Osteoblast (primary cell): ENCODE measurements around the gene ZBTB44. TPM values are rescaled to one million over a fixed set of nuclear protein-coding genes. Genes with fewer than 3 reads are reported as not detected.

Experiments
- DNase-seq: peaks from one replicate; pipeline ENCODE4 v3.0.0; 2011; ENCODE audit warnings: low spot score, mixed read lengths; ENCODE audit not compliant: insufficient read length; ENCODE audit errors: missing footprints
- H2AFZ ChIP-seq: 2 replicates; pipeline ENCODE4 v1.6.0; 2011; ENCODE audit warnings: mild to moderate bottlenecking, low read length
- H3K27ac ChIP-seq: 2 replicates; pipeline ENCODE4 v1.5.1; 2011; ENCODE audit warnings: mild to moderate bottlenecking, low read depth, low read length, moderate library complexity
- H3K27me3 ChIP-seq: 2 replicates; pipeline ENCODE4 v1.6.0; 2012; ENCODE audit warnings: mild to moderate bottlenecking, control low read depth, inconsistent platforms, low read length, moderate library complexity; ENCODE audit not compliant: insufficient read depth
- H3K36me3 ChIP-seq: 2 replicates; pipeline ENCODE4 v1.5.1; 2011; ENCODE audit warnings: mild to moderate bottlenecking, low read length, control low read depth, moderate library complexity; ENCODE audit not compliant: insufficient read depth
- H3K4me1 ChIP-seq: 2 replicates; pipeline ENCODE4 v1.5.1; 2011; ENCODE audit warnings: mild to moderate bottlenecking, low read length, control low read depth, moderate library complexity; ENCODE audit not compliant: insufficient read depth
- H3K4me2 ChIP-seq: 2 replicates; pipeline ENCODE4 v1.6.0; 2011; ENCODE audit warnings: mild to moderate bottlenecking, low read length; ENCODE audit not compliant: insufficient read depth
- H3K4me3 ChIP-seq: fragments of 200-600 bp; sonication (generic); 3 replicates; pipeline ENCODE4 v1.5.1; 2012; ENCODE audit warnings: mild to moderate bottlenecking, low read length, inconsistent platforms; ENCODE audit not compliant: insufficient read depth
- H3K79me2 ChIP-seq: 2 replicates; pipeline ENCODE4 v1.6.0; 2012; ENCODE audit warnings: mild to moderate bottlenecking, low read length, control low read depth, inconsistent platforms; ENCODE audit not compliant: insufficient read depth
- H3K9me3 ChIP-seq: 2 replicates; pipeline ENCODE4 v1.5.1; 2011; ENCODE audit warnings: low read depth, low read length, control low read depth
- H4K20me1 ChIP-seq: 2 replicates; pipeline ENCODE4 v1.6.0; 2012; ENCODE audit warnings: mild to moderate bottlenecking, low read length, control low read depth; ENCODE audit not compliant: insufficient read depth
- total RNA-seq: library from RNA; depleted of rRNA; stranded (reverse); fragments of >200 nt; gene quantifications from 2 replicates; pipeline ENCODE4 v1.2.3, GENCODE V29; 2012
- TF ChIP-seq, protein P1 (sequence below): IDR thresholded peaks from 2 replicates; pipeline ENCODE4 v1.5.1; 2011; ENCODE audit warnings: mild to moderate bottlenecking, low read depth, low read length, moderate library complexity; ENCODE audit errors: extremely low read depth

Gene ZBTB44
- total RNA-seq, 1 donor, result 50.3 TPM

DNA sequence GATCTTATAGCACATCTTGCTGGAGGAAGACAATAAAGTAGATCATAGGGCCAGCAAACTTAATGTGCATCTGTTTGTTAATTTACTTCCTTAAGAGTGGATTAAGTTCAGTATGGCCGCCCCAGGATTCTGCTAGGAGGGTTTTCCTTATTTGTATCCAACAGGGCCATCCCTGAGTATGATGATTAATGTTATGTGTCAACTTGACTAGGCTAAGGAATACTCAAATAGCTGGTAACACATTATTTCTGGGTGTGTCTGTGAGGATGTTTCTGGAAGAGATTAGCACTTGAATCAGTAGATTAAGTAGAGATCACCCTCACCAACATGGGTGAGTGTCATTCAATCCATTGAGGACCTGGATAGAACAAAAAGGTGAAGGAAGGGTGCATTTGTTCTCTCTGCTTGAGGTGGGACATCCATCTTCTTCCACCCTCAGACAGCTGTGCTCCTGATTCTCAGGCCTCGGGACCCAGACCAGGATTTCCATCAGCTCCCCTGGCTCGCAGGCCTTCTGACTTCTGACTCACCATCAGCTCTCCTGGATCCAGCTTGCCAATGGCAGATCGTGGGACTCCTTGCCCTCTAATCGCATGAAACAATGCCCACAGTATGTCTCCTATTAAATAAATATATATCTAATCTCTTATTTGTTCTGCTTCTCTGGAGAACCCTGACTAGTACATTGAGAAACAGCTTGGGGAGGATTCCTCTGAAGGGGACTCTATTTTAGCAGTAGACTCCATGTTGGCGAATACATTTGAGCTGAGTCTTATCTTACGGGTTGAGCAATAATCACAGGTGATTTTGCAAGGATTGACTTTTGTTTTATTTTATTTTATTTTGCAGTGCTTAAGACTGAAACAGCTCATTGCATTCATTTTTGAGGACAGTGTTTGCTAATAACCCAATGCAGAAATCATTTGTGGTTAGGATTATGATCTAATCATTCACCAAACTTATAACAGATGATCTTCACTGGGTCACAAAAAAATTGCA is 9.0 kb upstream of the ZBTB44 start:
- no peak overlapping the region for H3K27ac ChIP-seq
- no peak overlapping the region for H2AFZ ChIP-seq
- H3K27me3 ChIP-seq, result no peaks in the 10 kb centered on the region
- DNase-seq, result no peak
- peaks cover 6% of the 10 kb centered on the region for H3K4me1 ChIP-seq
- H3K9me3 ChIP-seq, result peaks cover 11% of the 10 kb centered on the region
- no peaks in the 10 kb centered on the region for H3K36me3 ChIP-seq
- H3K4me2 ChIP-seq, result no peak overlapping the region
- no peaks in the 10 kb centered on the region for H3K79me2 ChIP-seq
- TF ChIP-seq, protein P1, sequence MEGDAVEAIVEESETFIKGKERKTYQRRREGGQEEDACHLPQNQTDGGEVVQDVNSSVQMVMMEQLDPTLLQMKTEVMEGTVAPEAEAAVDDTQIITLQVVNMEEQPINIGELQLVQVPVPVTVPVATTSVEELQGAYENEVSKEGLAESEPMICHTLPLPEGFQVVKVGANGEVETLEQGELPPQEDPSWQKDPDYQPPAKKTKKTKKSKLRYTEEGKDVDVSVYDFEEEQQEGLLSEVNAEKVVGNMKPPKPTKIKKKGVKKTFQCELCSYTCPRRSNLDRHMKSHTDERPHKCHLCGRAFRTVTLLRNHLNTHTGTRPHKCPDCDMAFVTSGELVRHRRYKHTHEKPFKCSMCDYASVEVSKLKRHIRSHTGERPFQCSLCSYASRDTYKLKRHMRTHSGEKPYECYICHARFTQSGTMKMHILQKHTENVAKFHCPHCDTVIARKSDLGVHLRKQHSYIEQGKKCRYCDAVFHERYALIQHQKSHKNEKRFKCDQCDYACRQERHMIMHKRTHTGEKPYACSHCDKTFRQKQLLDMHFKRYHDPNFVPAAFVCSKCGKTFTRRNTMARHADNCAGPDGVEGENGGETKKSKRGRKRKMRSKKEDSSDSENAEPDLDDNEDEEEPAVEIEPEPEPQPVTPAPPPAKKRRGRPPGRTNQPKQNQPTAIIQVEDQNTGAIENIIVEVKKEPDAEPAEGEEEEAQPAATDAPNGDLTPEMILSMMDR, result no peak
- H3K4me3 ChIP-seq, result no peak overlapping the region
- H4K20me1 ChIP-seq, result no peaks in the 10 kb centered on the region

DNA sequence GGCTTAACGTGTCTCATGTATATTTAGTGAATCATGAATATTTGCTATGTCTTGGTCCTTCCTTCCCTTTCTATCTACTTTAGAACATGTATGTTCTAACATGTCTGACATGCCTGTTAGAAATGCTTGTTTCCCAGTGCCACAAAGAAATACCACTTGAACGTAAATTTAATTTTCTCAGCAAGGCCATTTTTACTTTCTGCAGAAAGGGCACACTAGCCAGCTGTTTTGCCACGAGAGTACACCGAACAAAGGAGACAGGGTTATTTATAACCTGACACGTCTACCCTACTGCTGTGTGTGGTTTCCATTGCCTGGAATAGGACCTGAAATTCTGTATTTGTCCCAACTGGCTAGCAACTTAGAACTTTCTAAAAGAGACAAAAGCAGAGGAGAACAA is 7.4 kb upstream of the ZBTB44 start:
- no peaks in the 10 kb centered on the region for H3K27me3 ChIP-seq
- no peak overlapping the region for H2AFZ ChIP-seq
- no peak overlapping the region for H3K4me3 ChIP-seq
- DNase-seq, result no peak
- H3K27ac ChIP-seq, result no peak overlapping the region
- TF ChIP-seq, protein P1, result no peak
- H3K4me1 ChIP-seq, result peaks cover 8% of the 10 kb centered on the region
- H3K4me2 ChIP-seq, result no peak overlapping the region
- no peaks in the 10 kb centered on the region for H3K36me3 ChIP-seq
- no peaks in the 10 kb centered on the region for H3K79me2 ChIP-seq
- H3K9me3 ChIP-seq, result peaks cover 11% of the 10 kb centered on the region
- H4K20me1 ChIP-seq, result no peaks in the 10 kb centered on the region

DNA sequence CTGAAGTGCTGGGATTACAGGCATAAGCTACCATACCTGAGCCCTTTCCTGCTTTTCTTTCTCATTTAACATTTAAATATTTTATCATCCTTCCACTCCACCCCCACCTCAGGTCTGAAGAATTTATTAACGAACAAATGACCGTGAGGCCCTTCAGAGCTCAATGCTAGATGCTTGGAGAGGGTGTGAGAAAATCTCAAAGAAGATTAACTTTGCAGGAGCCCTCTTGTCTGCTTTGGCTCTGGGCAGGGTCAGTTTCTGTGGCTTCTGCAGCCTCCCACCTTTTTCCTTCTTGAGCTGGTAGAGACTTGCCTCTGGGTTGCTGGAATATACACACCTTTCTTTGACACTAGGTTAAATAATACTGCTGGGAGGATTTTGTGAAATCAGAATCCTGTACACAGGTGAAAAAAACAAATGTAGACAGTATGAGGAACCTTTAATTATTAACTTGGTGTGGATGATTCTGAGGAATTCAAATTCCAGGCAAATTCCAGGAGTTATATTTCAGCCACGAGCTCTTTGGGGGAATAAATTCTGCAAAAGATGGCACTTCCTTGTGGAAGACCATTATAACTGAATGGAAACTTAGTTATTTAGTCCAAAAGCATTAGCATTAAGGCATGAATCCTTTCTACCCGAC is 3.4 kb upstream of the ZBTB44 start:
- no peak overlapping the region for H3K27ac ChIP-seq
- no peaks in the 10 kb centered on the region for H3K79me2 ChIP-seq
- no peak overlapping the region for H3K4me3 ChIP-seq
- TF ChIP-seq, protein P1, result no peak
- H3K4me1 ChIP-seq, result peaks cover 7% of the 10 kb centered on the region
- H3K4me2 ChIP-seq, result peak overlapping the region; percentile 69
- H2AFZ ChIP-seq, result peak overlapping the region; percentile 84
- no peaks in the 10 kb centered on the region for H4K20me1 ChIP-seq
- no peaks in the 10 kb centered on the region for H3K36me3 ChIP-seq
- peaks cover 11% of the 10 kb centered on the region for H3K9me3 ChIP-seq
- H3K27me3 ChIP-seq, result no peaks in the 10 kb centered on the region
- no peak for DNase-seq
